Lower lobe of right lung (tissue), 2 donors: ENCODE data around the gene TMPRSS9. TPM values are rescaled to one million over a fixed set of nuclear protein-coding genes. Genes with fewer than 3 reads are reported as not detected.

Experiments
- ATAC-seq, 2 donors: fragments of 200-7000 bp; cut with Tn5 transposase; one replicate each; pipeline ENCODE4 v1.9.1; 2020 to 2022; ENCODE audit warnings: mild to moderate bottlenecking in 2 of 2, moderate library complexity in 2 of 2
- DNase-seq: peaks from one replicate; pipeline ENCODE4 v3.0.0-alpha.2; 2020
- H3K27ac ChIP-seq: fragments of 200-600 bp; one replicate; pipeline ENCODE4 v1.8.0; 2022
- H3K27me3 ChIP-seq: fragments of 200-600 bp; one replicate; pipeline ENCODE4 v1.8.0; 2022; ENCODE audit warnings: low read depth
- H3K36me3 ChIP-seq: fragments of 200-600 bp; one replicate; pipeline ENCODE4 v1.8.0; 2022; ENCODE audit warnings: mild to moderate bottlenecking
- H3K4me1 ChIP-seq: fragments of 200-600 bp; one replicate; pipeline ENCODE4 v1.8.0; 2022
- H3K4me3 ChIP-seq: fragments of 200-600 bp; one replicate; pipeline ENCODE4 v1.8.0; 2022; ENCODE audit warnings: mild to moderate bottlenecking
- H3K9me3 ChIP-seq: fragments of 200-600 bp; one replicate; pipeline ENCODE4 v1.8.0; 2022
- CTCF ChIP-seq: fragments of 200-600 bp; IDR thresholded peaks from one replicate; pipeline ENCODE4 v1.8.0; 2022; ENCODE audit warnings: antibody characterized with exemption, mild to moderate bottlenecking
- intact Hi-C: fragments of 100-400 bp; cut with DNase I; formaldehyde crosslinking; loops from one replicate; pipeline ENCODE4 v1.11.0; 2022
- total RNA-seq: library from RNA; stranded (reverse); fragmentation: NEBNext Ultra II Directional; extraction: Animal tissue kit (Norgen Biotek cat#: 25700); gene quantifications from one replicate; pipeline ENCODE4 v1.2.1, GENCODE V29; 2021
- donor health status: DM: no; HTN: yes; CAD: no; lungs with severe emphysema.

The TMPRSS9 gene
- total RNA-seq, 1 donor from 2014 or later: not detected

GRCh38 chr19:2358548-2359173 lies 1.4 kb upstream of the TMPRSS9 start:
- DNase-seq: no peak
- peaks cover 30% of the 10 kb centered on the region for H3K27me3 ChIP-seq

GRCh38 chr19:2360833-2361232 lies 768 bp downstream of the TMPRSS9 start:
- intact Hi-C loops: no loop called here
- Histone ChIP-seq H3K4me3 (no peak overlapping the region), H3K27ac (no peak overlapping the region), H3K36me3 (no peaks in the 10 kb centered on the region), H3K9me3 (no peaks in the 10 kb centered on the region), H3K27me3 (peaks cover 48% of the 10 kb centered on the region), H3K4me1 (peaks cover 4% of the 10 kb centered on the region)
- TF ChIP-seq CTCF: no peak
- DNase-seq: no peak
- no peak for ATAC-seq

More at GRCh38 chr19:2358548-2359173, 1.4 kb upstream of the TMPRSS9 start:
- TF ChIP-seq CTCF: no peak
- Histone ChIP-seq H3K4me1 (peaks cover 4% of the 10 kb centered on the region), H3K9me3 (no peaks in the 10 kb centered on the region), H3K4me3 (no peak overlapping the region), H3K27ac (no peak overlapping the region), H3K36me3 (peaks cover 10% of the 10 kb centered on the region)
- ATAC-seq: no peak
- intact Hi-C loops: no loop called here

GRCh38 chr19:2361246-2362045 lies 1.4 kb downstream of the TMPRSS9 start:
- no peaks in the 10 kb centered on the region for H3K9me3 ChIP-seq
- ATAC-seq: no peak
- intact Hi-C loops: no loop called here

GRCh38 chr19:2362046-2362969 lies 2.2 kb downstream of the TMPRSS9 start:
- intact Hi-C loops: no loop called here
- ATAC-seq (no peak), DNase-seq (no peak)
- peaks cover 48% of the 10 kb centered on the region for H3K27me3 ChIP-seq
- H3K4me1 ChIP-seq: peaks cover 4% of the 10 kb centered on the region
- no peak overlapping the region for H3K27ac ChIP-seq
- H3K4me3 ChIP-seq: no peak overlapping the region
- no peaks in the 10 kb centered on the region for H3K36me3 ChIP-seq
- TF ChIP-seq CTCF: no peak
- no peaks in the 10 kb centered on the region for H3K9me3 ChIP-seq

More at GRCh38 chr19:2361246-2362045, 1.4 kb downstream of the TMPRSS9 start:
- TF ChIP-seq CTCF: no peak
- no peak for DNase-seq
- Histone ChIP-seq H3K27ac (no peak overlapping the region), H3K36me3 (no peaks in the 10 kb centered on the region), H3K4me3 (no peak overlapping the region), H3K4me1 (peaks cover 4% of the 10 kb centered on the region), H3K27me3 (peaks cover 48% of the 10 kb centered on the region)

- intact Hi-C loops: no loop called here
- no peaks in the 10 kb centered on the region for H3K9me3 ChIP-seq
- peaks cover 4% of the 10 kb centered on the region for H3K4me1 ChIP-seq
- no peak overlapping the region for H3K27ac ChIP-seq
- no peaks in the 10 kb centered on the region for H3K36me3 ChIP-seq
- ATAC-seq (no peak), DNase-seq (no peak)
- TF ChIP-seq CTCF: no peak
- H3K4me3 ChIP-seq: no peak overlapping the region
- H3K27me3 ChIP-seq: peaks cover 48% of the 10 kb centered on the region
Measured at GRCh38 chr19:2362970-2363300, 2.9 kb downstream of the TMPRSS9 start.
